IMR-90 (cell line): ENCODE data around the gene ADAMTS3. TPM values are rescaled to one million over a fixed set of nuclear protein-coding genes. Genes with fewer than 3 reads are reported as not detected.

ENCODE experiments used
- ATAC-seq: fragments of 200-7000 bp; cut with Tn5 transposase; 2 replicates; pipeline ENCODE4 v1.9.1; 2020; ENCODE audit warnings: low read depth, mild to moderate bottlenecking, moderate library complexity
- BruUV-seq: library from RNA; stranded (reverse); fragments of 400-500 nt; replicated peaks from 2 replicates; lab custom pipeline; 2021; lab: Mats Ljungman, UMichigan
- CTCF ChIA-PET: fragments of 300-600 bp; formaldehyde crosslinking; extraction: SDS; loops from one replicate; lab custom pipeline; 2021; ENCODE audit warnings: antibody characterized with exemption; lab: Yijun Ruan, JAX
- POLR2A ChIA-PET: fragments of 300-600 bp; sonication (Branson Sonifier 250); formaldehyde crosslinking; loops from one replicate; lab custom pipeline; 2022; ENCODE audit warnings: antibody characterized with exemption; ENCODE audit not compliant: unreplicated experiment; lab: Charles Lee
- DNase-seq: peaks from one replicate; pipeline ENCODE4 v3.0.0; 2013
- H2AFZ ChIP-seq: replicated peaks from 2 replicates; pipeline ENCODE3; 2013; ENCODE audit warnings: low read length, mild to moderate bottlenecking; ENCODE audit not compliant: poor library complexity
- H2AK5ac ChIP-seq: 2 replicates; pipeline ENCODE4 v1.6.1; 2013; ENCODE audit warnings: low read depth, low read length, inconsistent platforms
- H2AK9ac ChIP-seq: replicated peaks from 2 replicates; pipeline ENCODE3; 2013; ENCODE audit warnings: mild to moderate bottlenecking, low read depth, low read length, moderate library complexity; ENCODE audit not compliant: poor library complexity
- H2BK120ac ChIP-seq: 2 replicates; pipeline ENCODE4 v1.6.1; 2013; ENCODE audit warnings: low read depth, low read length, inconsistent platforms
- H2BK15ac ChIP-seq: 3 replicates; pipeline ENCODE4 v1.6.1; 2013; ENCODE audit warnings: low read depth, low read length, inconsistent platforms
- H2BK20ac ChIP-seq: 2 replicates; pipeline ENCODE4 v1.6.1; 2013; ENCODE audit warnings: low read depth, mild to moderate bottlenecking, inconsistent platforms, low read length, moderate library complexity
- H2BK5ac ChIP-seq: 2 replicates; pipeline ENCODE4 v1.6.1; 2013; ENCODE audit warnings: mild to moderate bottlenecking, low read depth, low read length, inconsistent platforms; ENCODE audit not compliant: poor library complexity, severe bottlenecking
- H3K14ac ChIP-seq: replicated peaks from 2 replicates; pipeline ENCODE4 v1.6.1; 2013; ENCODE audit warnings: low read depth, low read length, inconsistent platforms
- H3K18ac ChIP-seq: 2 replicates; pipeline ENCODE4 v1.6.1; 2013; ENCODE audit warnings: low read depth, low read length, control low read depth
- H3K23ac ChIP-seq: 2 replicates; pipeline ENCODE4 v1.6.1; 2013; ENCODE audit warnings: low read depth, low read length, inconsistent platforms
- H3K27ac ChIP-seq: 2 replicates; pipeline ENCODE4 v1.5.1; 2013; ENCODE audit warnings: mild to moderate bottlenecking, control low read depth, low read length; ENCODE audit not compliant: insufficient read depth
- H3K27me3 ChIP-seq: 2 replicates; pipeline ENCODE4 v1.6.1; 2013; ENCODE audit warnings: low read length; ENCODE audit not compliant: control insufficient read depth, insufficient read depth
- H3K36me3 ChIP-seq: 2 replicates; pipeline ENCODE4 v1.6.1; 2013; ENCODE audit warnings: low read length, mixed read lengths; ENCODE audit not compliant: control insufficient read depth, insufficient read depth
- H3K4ac ChIP-seq: 2 replicates; pipeline ENCODE4 v1.6.1; 2013; ENCODE audit warnings: low read depth, low read length, inconsistent platforms
- H3K4me1 ChIP-seq: 2 replicates; pipeline ENCODE4 v1.6.1; 2013; ENCODE audit warnings: low read length, mixed read lengths; ENCODE audit not compliant: control insufficient read depth, insufficient read depth
- H3K4me2 ChIP-seq: 2 replicates; pipeline ENCODE4 v1.6.1; 2013; ENCODE audit warnings: low read depth, mild to moderate bottlenecking, control low read depth, low read length, moderate library complexity
- H3K4me3 ChIP-seq: 2 replicates; pipeline ENCODE4 v1.5.1; 2013; ENCODE audit warnings: low read depth, mild to moderate bottlenecking, control low read depth, low read length, moderate library complexity; ENCODE audit not compliant: insufficient read depth
- H3K56ac ChIP-seq: 2 replicates; pipeline ENCODE4 v1.6.1; 2013; ENCODE audit warnings: low read length, inconsistent platforms; ENCODE audit not compliant: insufficient read depth; ENCODE audit errors: extremely low read depth
- H3K79me1 ChIP-seq, 2 experiments: 2 replicates each; pipeline ENCODE4 v1.6.1; 2013; ENCODE audit warnings: low read length in 2 of 2, inconsistent platforms in 1 of 2, low read depth in 1 of 2
- H3K9ac ChIP-seq: 2 replicates; pipeline ENCODE4 v1.6.1; 2013; ENCODE audit warnings: low read depth, low read length, control low read depth
- H3K9me1 ChIP-seq: 2 replicates; pipeline ENCODE4 v1.6.1; 2013; ENCODE audit warnings: low read length, inconsistent platforms; ENCODE audit not compliant: insufficient read depth
- H3K9me3 ChIP-seq: 2 replicates; pipeline ENCODE4 v1.6.1; 2013; ENCODE audit warnings: low read length; ENCODE audit not compliant: control insufficient read depth, insufficient read depth
- H4K20me1 ChIP-seq: 2 replicates; pipeline ENCODE4 v1.6.1; 2013; ENCODE audit warnings: low read length, inconsistent platforms; ENCODE audit not compliant: insufficient read depth
- H4K5ac ChIP-seq: 2 replicates; pipeline ENCODE4 v1.6.1; 2013; ENCODE audit warnings: mild to moderate bottlenecking, low read depth, low read length, control low read depth
- H4K8ac ChIP-seq, 2 experiments: 2 replicates each; pipeline ENCODE4 v1.6.1; 2013; ENCODE audit warnings: low read depth in 2 of 2, low read length in 2 of 2, control low read depth in 1 of 2, inconsistent platforms in 1 of 2
- H4K91ac ChIP-seq: 2 replicates; pipeline ENCODE4 v1.6.1; 2013; ENCODE audit warnings: low read depth, low read length, inconsistent platforms; ENCODE audit not compliant: insufficient read depth
- BHLHE40 ChIP-seq: fragments of 150-350 bp; IDR thresholded peaks from 2 replicates; pipeline ENCODE4 v1.6.1; 2016; ENCODE audit warnings: mild to moderate bottlenecking, low read depth, low read length
- CEBPB ChIP-seq: IDR thresholded peaks from 2 replicates; pipeline ENCODE4 v1.6.1; 2012; ENCODE audit warnings: low read depth, low read length, improper control_type of control experiment
- CHD1 ChIP-seq: IDR thresholded peaks from 2 replicates; pipeline ENCODE4 v1.6.1; 2012; ENCODE audit warnings: low read depth, low read length, improper control_type of control experiment
- FOS ChIP-seq: fragments of 150-350 bp; IDR thresholded peaks from 2 replicates; pipeline ENCODE4 v1.6.1; 2016; ENCODE audit warnings: low read depth, low read length
- MAFK ChIP-seq: IDR thresholded peaks from 2 replicates; pipeline ENCODE4 v1.6.1; 2012; ENCODE audit warnings: low read depth, low read length, improper control_type of control experiment
- MAZ ChIP-seq: IDR thresholded peaks from 2 replicates; pipeline ENCODE4 v1.6.1; 2012; ENCODE audit warnings: low read depth, mild to moderate bottlenecking, low read length, improper control_type of control experiment, moderate library complexity, borderline replicate concordance
- MXI1 ChIP-seq: IDR thresholded peaks from 2 replicates; pipeline ENCODE4 v1.6.1; 2012; ENCODE audit warnings: low read depth, mild to moderate bottlenecking, low read length, moderate library complexity, borderline replicate concordance
- NFE2L2 ChIP-seq: fragments of 150-350 bp; IDR thresholded peaks from 2 replicates; pipeline ENCODE4 v1.6.1; 2016; ENCODE audit warnings: low read depth, mild to moderate bottlenecking, low read length
- POLR2A ChIP-seq: IDR thresholded peaks from 2 replicates; pipeline ENCODE4 v1.6.1; 2012; ENCODE audit warnings: mild to moderate bottlenecking, low read depth, low read length
- RAD21 ChIP-seq: IDR thresholded peaks from 2 replicates; pipeline ENCODE4 v1.6.1; 2012; ENCODE audit warnings: low read length, improper control_type of control experiment
- RCOR1 ChIP-seq: IDR thresholded peaks from 2 replicates; pipeline ENCODE4 v1.6.1; 2012; ENCODE audit warnings: mild to moderate bottlenecking, low read length, improper control_type of control experiment; ENCODE audit not compliant: insufficient replicate concordance
- RFX5 ChIP-seq: IDR thresholded peaks from 2 replicates; pipeline ENCODE4 v1.8.0; 2012; ENCODE audit warnings: low read depth, mild to moderate bottlenecking, low read length, moderate library complexity
- SMC3 ChIP-seq: fragments of 150-350 bp; IDR thresholded peaks from 2 replicates; pipeline ENCODE4 v1.6.1; 2016; ENCODE audit warnings: low read depth, mild to moderate bottlenecking, antibody characterized with exemption, low read length, moderate library complexity
- WGBS, 2 experiments: methylation state at CpG; one replicate each; pipeline versions ENCODE4 v1.1.5 to v1.1.7; 2013; ENCODE audit warnings: missing lambda C conversion rate in 2 of 2; ENCODE audit not compliant: insufficient read length in 1 of 2; ENCODE audit errors: extremely low coverage in 2 of 2; 5-methylcytosine and 5-hydroxymethylcytosine counted together
- dilution Hi-C: fragments of 300-500 bp; cut with HindIII; formaldehyde crosslinking; loops from one replicate; pipeline ENCODE4 v1.14.3; 2018; ENCODE audit warnings: low sequenced_read_pairs; ENCODE audit not compliant: unreplicated experiment
- in situ Hi-C: fragments of 300-500 bp; cut with MboI; formaldehyde crosslinking; loops from 3 replicates; pipeline ENCODE4 v1.14.3; 2019; ENCODE audit warnings: low sequenced_read_pairs, inconsistent platforms, mixed read lengths
- intact Hi-C: fragments of 100-400 bp; cut with micrococcal nuclease; formaldehyde crosslinking; loops from 2 replicates; pipeline ENCODE4 v1.10.0; 2022
- polyA plus RNA-seq, 3 experiments: library from polyadenylated mRNA; depleted of rRNA; stranded (reverse); fragments of >200 nt; gene quantifications; 2 replicates each; pipeline ENCODE4 v1.2.3, GENCODE V29; 2012; ENCODE audit warnings: low replicate concordance in 1 of 3
- total RNA-seq: library from RNA; depleted of rRNA; stranded (reverse); fragments of >200 nt; gene quantifications from 2 replicates; pipeline ENCODE4 v1.2.3, GENCODE V29; 2012
- TF ChIP-seq, protein P1 (sequence below): conservative IDR thresholded peaks from 2 replicates; pipeline ENCODE4 v1.5.1; 2012; ENCODE audit warnings: mild to moderate bottlenecking, low read depth, low read length, improper control_type of control experiment
- TF ChIP-seq, protein P2 (sequence below): fragments of 150-350 bp; IDR thresholded peaks from 2 replicates; pipeline ENCODE4 v1.6.1; 2016; ENCODE audit warnings: low read depth, mild to moderate bottlenecking, low read length, moderate library complexity, borderline replicate concordance
- TF ChIP-seq, protein P3 (sequence below): fragments of 150-350 bp; IDR thresholded peaks from 2 replicates; pipeline ENCODE4 v1.6.1; 2017; ENCODE audit warnings: mild to moderate bottlenecking, antibody characterized with exemption, low read length, low read depth

The ADAMTS3 gene
- total and polyA plus RNA-seq, 2 of the 4 experiments (the other 2 are of a cell fraction) = 0.68 to 2.9 TPM

DNA sequence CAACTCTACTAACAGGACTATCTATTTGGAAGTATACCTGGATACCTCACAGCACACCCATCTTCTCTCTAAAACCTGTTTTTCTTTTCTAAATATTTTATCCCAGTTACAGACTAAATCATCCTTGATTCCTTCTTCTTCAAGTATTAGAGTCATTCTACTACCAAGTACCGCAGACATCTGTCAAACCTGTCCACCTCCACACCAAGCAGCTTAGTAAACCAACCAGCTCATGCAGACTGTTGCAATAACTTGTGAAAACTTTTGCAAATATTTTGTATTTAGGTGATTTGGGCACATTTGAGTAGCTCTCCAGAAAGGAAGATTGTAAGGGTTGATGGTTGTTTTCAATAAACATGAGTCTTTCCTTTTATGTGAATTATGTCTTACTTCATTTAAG, 238.6 kb downstream of the ADAMTS3 start:
- H4K8ac ChIP-seq = no peak overlapping the region
- no peaks in the 10 kb centered on the region for H3K9me3 ChIP-seq
- H3K36me3 ChIP-seq = no peaks in the 10 kb centered on the region
- no peaks in the 10 kb centered on the region for H3K4me1 ChIP-seq
- no peak overlapping the region for H2BK15ac ChIP-seq
- H2AFZ ChIP-seq = no peak overlapping the region
- no peak overlapping the region for H3K18ac ChIP-seq
- no peak overlapping the region for H3K14ac ChIP-seq
- no peak overlapping the region for H3K4me3 ChIP-seq
- no peak overlapping the region for H2BK5ac ChIP-seq
- no peak overlapping the region for H3K56ac ChIP-seq
- H3K27me3 ChIP-seq = 0 out of 2 replicates have a peak, but pooled peaks cover 2% of the 10 kb centered on the region
- H2AK5ac ChIP-seq = no peak overlapping the region
- TF ChIP-seq NFE2L2 = no peak
- TF ChIP-seq, protein P1, sequence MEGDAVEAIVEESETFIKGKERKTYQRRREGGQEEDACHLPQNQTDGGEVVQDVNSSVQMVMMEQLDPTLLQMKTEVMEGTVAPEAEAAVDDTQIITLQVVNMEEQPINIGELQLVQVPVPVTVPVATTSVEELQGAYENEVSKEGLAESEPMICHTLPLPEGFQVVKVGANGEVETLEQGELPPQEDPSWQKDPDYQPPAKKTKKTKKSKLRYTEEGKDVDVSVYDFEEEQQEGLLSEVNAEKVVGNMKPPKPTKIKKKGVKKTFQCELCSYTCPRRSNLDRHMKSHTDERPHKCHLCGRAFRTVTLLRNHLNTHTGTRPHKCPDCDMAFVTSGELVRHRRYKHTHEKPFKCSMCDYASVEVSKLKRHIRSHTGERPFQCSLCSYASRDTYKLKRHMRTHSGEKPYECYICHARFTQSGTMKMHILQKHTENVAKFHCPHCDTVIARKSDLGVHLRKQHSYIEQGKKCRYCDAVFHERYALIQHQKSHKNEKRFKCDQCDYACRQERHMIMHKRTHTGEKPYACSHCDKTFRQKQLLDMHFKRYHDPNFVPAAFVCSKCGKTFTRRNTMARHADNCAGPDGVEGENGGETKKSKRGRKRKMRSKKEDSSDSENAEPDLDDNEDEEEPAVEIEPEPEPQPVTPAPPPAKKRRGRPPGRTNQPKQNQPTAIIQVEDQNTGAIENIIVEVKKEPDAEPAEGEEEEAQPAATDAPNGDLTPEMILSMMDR = no peak
- TF ChIP-seq MAZ = no peak
- TF ChIP-seq, protein P2, sequence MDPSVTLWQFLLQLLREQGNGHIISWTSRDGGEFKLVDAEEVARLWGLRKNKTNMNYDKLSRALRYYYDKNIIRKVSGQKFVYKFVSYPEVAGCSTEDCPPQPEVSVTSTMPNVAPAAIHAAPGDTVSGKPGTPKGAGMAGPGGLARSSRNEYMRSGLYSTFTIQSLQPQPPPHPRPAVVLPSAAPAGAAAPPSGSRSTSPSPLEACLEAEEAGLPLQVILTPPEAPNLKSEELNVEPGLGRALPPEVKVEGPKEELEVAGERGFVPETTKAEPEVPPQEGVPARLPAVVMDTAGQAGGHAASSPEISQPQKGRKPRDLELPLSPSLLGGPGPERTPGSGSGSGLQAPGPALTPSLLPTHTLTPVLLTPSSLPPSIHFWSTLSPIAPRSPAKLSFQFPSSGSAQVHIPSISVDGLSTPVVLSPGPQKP = no peak
- no peak for TF ChIP-seq CEBPB
- TF ChIP-seq RFX5 = no peak
- TF ChIP-seq RCOR1 = no peak
- no peak for TF ChIP-seq POLR2A
- no peak for TF ChIP-seq MXI1
- TF ChIP-seq SMC3 = no peak
- no peak for TF ChIP-seq RAD21
- TF ChIP-seq, protein P3, sequence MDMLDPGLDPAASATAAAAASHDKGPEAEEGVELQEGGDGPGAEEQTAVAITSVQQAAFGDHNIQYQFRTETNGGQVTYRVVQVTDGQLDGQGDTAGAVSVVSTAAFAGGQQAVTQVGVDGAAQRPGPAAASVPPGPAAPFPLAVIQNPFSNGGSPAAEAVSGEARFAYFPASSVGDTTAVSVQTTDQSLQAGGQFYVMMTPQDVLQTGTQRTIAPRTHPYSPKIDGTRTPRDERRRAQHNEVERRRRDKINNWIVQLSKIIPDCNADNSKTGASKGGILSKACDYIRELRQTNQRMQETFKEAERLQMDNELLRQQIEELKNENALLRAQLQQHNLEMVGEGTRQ = no peak
- no peak for TF ChIP-seq CHD1
- TF ChIP-seq FOS = no peak
- TF ChIP-seq MAFK = no peak
- no peak for TF ChIP-seq BHLHE40
- H2BK20ac ChIP-seq = no peak overlapping the region
- CTCF ChIA-PET = no interaction called here
- dilution Hi-C loops = no loop called here
- H4K91ac ChIP-seq = no peak overlapping the region
- no peak overlapping the region for H2BK120ac ChIP-seq
- BruUV-seq = no TSS peak
- no peaks in the 10 kb centered on the region for H3K79me1 ChIP-seq
- no peaks in the 10 kb centered on the region for H3K9me1 ChIP-seq
- no peak overlapping the region for H3K27ac ChIP-seq
- H3K4me2 ChIP-seq = no peak overlapping the region
- no peak overlapping the region for H2AK9ac ChIP-seq
- no peak overlapping the region for H3K23ac ChIP-seq
- no peak for ATAC-seq
- WGBS, 2 experiments = no CpG with 5 or more reads among the region's 1 CpG
- DNase-seq = no peak
- intact Hi-C loops = no loop called here
- H4K20me1 ChIP-seq = no peaks in the 10 kb centered on the region
- no peak overlapping the region for H3K9ac ChIP-seq
- POLR2A ChIA-PET = no interaction called here
- in situ Hi-C loops = no loop called here
- no peak overlapping the region for H3K4ac ChIP-seq
- no peak overlapping the region for H4K5ac ChIP-seq
